DMS153 (cell line): ENCODE data around the gene PRMT6.
"Not testable (repeated sequence)": the region's sequence is repeated elsewhere in the genome, so short reads cannot be mapped to it uniquely, and the experiment has no call there.

Experiments
- DNase-seq: peaks from one replicate; lab custom pipeline; 2025; lab: John Stamatoyannopoulos, UW

Gene PRMT6

DNA sequence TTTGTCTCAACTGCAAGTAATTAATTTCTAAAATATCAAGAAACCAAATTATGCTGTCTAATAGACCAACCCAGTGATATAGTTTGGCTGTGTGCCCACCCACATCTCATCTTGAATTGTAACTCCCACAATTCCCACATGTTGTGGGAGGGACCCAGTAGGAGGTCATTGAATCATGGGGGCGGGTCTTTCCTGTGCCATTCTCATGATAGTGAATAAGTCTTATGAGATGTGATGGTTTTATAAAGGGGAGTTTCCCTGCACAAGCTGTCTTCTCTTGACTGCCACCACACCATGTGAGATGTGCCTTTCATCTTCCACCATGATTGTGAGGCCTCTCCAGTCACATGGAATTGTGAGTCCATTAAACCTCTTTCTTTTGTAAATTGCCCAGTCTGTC, 36.9 kb downstream of the PRMT6 start:
- not testable (repeated sequence) for DNase-seq

DNA sequence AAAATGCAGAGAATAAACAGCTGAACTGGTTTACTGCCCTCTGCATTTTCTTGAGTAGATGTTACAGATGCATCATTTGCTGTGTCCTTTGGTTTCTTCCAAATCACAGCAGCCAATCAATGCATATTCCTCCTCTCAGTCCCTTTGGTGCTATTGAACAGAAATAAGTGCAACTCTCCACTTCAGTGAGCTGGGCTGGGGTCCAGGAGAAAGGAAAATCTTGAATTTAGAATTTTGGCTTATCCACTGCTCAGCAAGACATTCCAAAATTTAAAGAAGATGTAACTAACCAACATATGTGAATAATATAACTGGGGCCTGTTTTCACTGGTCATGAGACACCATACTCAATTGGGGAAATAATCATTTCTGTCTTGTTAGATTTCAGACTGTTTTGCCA, 39.2 kb downstream of the PRMT6 start:
- DNase-seq = no peak

DNA sequence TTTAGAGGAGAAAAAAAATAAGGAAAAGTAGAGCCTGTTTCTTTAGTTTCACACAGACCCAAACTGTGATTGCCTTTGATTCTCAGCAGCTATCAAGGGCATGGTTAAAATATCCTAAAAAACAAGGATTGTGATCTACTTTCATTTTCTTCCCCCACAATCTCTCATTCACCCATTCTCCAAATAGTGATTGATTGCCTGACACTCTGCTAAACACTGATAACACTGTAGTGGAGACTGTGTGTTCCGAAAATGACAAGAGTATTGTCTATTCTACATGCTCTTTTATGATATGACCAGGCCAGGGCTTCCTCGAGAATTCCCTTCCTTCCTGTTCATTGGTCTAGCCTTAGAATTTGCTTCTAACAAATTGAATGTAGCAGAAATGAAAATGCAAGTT, 40.2 kb downstream of the PRMT6 start:
- DNase-seq = no peak

DNA sequence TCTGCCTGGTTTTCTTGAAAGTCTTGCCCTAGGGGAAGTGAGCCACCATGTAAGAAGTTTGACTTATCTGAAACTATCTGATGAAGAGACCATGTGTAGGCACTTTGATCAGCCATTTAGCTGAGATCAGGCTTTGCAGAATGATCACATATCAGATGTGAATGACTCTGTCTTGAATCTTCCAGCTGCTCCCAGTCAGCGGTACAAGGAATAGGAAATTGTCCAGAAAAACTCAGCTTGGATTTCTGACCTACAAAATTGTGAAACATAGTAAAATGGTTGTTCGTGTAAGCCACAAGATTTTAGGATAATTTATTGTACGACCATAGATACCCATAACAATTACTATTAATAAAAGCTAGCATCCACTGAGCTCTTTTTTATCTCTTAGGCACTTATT, 42.5 kb downstream of the PRMT6 start:
- no peak for DNase-seq

DNA sequence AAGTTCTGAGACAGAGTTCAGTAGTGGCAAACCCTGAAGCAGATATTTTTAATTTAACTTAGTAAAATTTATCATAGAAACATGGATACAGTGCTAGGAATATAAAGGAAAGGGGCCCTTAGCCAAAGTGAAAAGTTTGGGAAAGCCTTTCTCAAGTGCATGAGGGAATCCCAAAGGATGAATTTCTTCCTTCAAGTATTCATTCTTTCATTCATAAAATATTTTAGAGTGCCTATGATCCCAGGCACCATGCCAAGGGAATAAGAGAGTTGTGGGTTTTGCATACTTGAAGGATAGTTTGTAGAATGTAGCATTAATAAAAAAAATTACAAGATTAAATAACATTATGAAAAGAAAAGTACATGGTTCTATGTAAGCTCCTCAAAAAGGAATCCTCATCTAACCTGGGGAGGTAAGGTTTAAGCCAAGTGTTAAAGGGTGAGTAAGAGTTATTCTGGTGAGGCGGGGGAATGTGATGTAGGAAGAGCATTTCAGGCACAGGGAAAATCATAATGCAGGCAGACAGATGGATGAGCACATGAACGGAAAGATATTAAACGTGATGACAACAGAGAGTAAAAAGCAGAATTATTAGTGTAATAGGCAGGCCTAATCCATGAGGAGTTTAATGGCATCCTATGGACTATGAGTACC, 44.0 kb downstream of the PRMT6 start:
- DNase-seq = no peak

DNA sequence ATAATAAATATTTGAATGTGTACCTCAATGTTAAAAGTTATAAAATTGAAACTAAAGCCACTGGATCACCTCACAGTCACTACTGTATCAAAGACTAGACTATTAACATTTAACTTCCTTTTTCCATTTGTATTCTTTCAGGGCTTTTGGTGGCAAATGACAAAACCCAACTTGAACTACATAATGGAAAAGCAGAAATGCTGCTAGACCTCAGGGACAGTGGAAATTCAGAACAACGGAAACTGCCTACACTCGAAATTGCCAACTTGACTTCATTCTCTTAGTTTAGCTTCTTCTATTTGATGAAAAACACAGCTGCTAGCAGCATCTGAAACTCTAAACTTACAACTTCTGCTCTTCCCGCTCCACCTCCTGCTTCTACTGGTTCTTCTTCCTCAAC, 49.4 kb downstream of the PRMT6 start:
- DNase-seq = no peak
